Muscle of back (tissue), 11 donors: ENCODE measurements around the gene TBCD. TPM values are rescaled to one million over a fixed set of nuclear protein-coding genes. Genes with fewer than 3 reads are reported as not detected.
"Not testable (repeated sequence)": the region's sequence is repeated elsewhere in the genome, so short reads cannot be mapped to it uniquely, and the experiment has no call there.

Experiments
- DNase-seq, 3 donors: peaks; one replicate each; pipeline versions ENCODE4 v3.0.0 to v3.0.0-alpha.2; 2013
- polyA plus RNA-seq, 10 donors: library from polyadenylated mRNA; unstranded; fragments of 120-200 nt; gene quantifications; one replicate each; pipeline ENCODE4 v1.2.1, GENCODE V29; 2013; ENCODE audit not compliant: insufficient read length in 10 of 10

TBCD gene
- polyA plus RNA-seq, 10 donors, result 53.5 to 86.2 (median 60.0) TPM

- DNase-seq, result no peak
These were observed 28.6 kb upstream of the TBCD start for GRCh38 chr17:82723169-82723807.

GRCh38 chr17:82726427-82726826, 25.4 kb upstream of the TBCD start:
- DNase-seq, result no peak

- DNase-seq, result no peak
These were observed 22.2 kb upstream of the TBCD start for GRCh38 chr17:82729479-82730260.

DNA sequence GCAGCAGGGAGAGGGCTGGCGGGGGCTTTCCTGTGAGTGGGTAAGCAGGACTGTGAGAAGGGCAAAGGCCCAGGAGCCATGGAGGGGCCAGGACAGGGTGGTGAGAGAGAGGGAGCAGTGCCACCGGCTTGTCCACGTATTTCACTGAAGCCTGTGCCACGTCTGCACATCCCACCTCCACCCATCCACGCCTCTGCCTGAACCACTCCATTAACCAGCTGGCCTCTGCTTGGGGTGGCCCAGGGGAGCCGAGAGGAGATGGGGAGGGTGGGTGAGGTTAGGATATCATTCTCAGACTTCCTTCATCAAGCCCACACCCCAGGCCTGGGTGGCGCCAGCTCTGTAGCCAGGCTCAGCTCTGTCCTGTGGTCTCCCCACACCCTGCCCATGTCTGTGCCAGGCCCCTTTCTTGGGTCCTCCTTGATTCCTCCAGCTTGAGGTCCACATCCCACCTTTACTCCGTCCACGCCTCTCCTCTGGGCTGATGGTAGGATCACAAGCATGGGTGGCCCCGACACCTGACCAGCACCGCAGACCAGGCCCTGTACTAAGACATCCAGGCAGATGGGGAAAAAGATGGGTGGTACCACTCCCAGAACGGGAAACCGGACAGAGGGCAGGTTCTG, 19.6 kb upstream of the TBCD start:
- no peak for DNase-seq

DNA sequence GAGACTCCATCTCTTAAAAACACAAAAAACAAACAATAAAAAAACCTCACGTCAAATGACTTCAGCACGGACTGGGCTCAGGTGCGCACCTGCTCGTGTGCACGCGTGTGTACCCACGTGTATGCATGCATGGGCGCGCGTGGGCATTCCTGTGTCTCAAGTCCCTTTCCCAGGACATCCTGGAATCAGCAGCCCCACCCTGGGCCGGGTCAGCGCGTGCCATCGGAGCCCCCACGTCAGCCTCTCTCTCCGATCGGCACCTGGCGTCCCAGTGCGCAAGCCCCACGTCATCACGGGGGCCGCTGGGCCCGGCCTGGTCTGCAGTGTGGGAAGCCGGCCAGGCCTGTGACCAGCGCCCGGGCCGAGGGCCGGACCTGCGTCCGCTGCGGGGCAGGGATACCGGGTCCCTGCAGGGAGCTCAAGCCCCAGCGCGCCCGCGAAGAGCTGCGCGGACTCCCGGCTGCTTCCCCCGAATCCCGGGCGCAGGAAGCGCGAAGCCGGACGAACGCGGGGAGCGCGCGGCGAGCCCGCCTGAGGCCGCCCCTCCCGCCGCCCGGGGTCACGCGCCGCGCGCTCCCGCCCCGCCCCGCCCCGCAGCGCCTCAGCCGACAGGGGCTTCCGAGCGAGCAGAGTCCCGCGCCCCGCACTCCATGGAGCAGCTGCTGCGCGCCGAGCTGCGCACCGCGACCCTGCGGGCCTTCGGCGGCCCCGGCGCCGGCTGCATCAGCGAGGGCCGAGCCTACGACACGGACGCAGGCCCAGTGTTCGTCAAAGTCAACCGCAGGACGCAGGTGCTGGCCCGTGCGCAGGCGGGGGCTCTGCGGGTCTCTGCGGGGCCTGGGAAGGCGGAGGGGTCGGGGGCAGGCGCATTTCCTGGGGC, 16.6 kb upstream of the TBCD start, which contains the start of gene FN3K:
TSS of gene FN3K (plus strand) at position 629 of the 880 bp plus-strand sequence. CDS start at position 651, 22 bp downstream.
- DNase-seq, result peak; percentile 48 to 90 (median 74)

- DNase-seq, result no peak
These were observed 15.2 kb upstream of the TBCD start for GRCh38 chr17:82736511-82737185.

DNA sequence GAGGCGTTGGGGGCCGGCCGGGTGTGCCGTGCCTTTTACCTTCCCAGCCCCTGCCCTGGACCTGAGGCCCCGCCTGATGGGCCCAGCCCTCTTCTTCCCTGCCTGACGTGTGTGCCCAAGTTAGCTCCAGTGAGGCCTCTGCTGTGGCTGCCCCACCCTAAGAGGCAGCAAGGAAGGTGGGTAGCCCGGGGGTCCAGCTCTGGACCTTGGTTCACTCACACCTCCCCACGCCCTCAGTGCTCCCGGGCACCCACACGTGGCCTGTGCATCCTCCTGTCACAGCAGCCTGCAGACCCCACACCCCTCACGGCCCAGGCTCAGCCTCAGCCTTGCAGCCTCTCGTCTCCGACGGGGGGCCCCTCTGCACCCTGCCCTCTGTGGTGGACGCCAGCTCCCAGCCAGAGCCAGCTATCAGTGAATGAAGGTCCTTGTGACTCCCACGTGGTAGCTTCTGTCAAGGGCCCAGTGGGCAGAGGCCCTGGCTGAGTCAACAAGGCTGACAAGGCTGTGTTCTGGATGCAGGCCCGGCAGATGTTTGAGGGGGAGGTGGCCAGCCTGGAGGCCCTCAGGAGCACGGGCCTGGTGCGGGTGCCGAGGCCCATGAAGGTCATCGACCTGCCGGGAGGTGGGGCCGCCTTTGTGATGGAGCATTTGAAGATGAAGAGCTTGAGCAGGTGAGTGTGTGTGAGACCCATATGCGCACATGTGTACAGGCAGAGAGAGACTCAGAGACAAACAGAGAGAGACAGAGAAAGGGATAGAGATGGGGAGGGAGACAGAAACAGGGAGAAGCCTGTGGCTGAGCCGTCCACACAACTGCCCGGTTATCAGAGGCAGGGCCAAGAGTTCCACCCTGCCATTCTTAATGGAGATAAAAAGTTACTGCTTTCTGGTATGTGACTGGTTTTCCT, 13.6 kb upstream of the TBCD start:
- DNase-seq, result no peak

DNA sequence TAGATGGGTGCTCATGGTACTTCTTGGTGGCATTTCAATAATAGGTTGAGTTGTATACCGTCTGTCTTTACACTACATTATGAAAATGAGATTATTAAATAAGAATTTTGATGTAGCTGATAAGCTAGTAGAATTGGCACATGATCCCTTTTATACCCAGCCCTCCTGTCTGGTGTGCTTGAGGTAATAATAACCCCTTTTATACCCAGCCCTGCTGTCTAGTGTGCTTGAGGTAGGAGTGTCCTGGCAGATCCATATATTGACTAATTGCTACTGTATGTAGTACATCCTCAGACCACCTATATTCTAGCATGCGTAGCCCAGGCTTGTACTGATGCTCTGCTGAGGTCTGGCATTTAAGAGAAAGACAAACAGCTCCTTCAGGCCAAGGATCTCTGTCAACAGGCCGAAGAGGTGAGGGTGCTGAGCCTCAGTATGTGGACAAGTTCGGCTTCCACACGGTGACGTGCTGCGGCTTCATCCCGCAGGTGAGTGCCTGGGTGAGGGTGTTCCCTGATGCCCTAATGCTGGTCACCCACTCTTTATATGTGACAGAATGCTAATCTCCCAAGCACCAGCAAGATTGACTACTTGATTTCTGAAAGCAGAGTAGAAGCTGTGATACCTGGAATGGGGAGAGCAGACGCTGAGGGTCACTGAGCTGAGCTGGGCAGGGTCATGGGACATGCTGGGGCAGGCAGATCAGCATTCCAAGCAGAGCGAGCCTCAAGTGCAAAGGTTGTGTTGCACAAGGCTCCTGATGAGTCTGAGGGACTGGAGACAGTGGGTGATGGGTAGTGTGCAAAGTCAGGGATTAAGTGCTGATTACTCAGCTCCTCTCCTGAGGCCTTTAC, 10.7 kb upstream of the TBCD start:
- no peak for DNase-seq

DNA sequence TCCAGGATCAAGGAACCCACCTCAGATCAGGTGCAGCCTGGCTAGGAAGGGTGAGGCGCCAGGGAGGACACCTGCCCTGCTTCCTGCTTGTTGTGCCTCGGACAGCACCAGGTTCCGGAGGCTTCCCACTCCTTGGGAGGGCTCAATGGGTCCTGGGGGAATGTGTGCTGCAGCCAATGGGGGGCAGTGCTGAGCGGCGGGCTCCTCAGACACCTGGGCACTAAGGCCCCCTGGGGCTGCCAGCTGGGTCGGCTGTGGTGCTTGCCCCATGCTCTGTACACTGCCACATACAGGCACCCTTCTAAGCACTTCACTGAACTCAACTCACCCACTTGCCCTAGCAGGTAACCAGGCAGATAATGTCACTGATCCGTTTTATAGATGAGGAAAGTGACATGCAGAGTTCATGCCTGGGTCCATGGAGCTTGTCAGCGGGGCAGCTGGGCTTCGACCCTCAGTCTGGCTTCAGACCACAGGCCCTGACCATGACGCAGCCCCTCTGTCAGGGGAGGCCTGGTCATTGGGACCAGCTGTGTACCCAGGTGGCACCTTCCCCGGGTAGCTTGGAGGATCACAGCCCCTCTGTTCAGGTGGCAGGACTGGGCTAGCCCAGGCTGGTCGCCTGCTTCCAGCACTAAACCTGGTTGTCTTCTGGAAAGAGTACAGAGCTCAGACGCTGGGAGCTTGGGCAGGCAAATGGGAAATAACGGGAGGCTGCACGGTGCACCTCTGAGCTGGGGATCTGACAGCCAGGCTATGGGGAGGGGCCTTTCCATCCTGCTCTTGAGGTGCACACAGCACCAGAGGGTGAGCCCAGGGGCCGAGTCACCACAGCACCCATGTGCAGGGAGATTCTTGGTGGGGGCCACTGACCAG, 8.3 kb upstream of the TBCD start:
- no peak for DNase-seq

- not testable (repeated sequence) for DNase-seq
These were observed 7.1 kb upstream of the TBCD start for GRCh38 chr17:82744736-82745135.

GRCh38 chr17:82745524-82745923, 6.3 kb upstream of the TBCD start:
- no peak for DNase-seq

DNA sequence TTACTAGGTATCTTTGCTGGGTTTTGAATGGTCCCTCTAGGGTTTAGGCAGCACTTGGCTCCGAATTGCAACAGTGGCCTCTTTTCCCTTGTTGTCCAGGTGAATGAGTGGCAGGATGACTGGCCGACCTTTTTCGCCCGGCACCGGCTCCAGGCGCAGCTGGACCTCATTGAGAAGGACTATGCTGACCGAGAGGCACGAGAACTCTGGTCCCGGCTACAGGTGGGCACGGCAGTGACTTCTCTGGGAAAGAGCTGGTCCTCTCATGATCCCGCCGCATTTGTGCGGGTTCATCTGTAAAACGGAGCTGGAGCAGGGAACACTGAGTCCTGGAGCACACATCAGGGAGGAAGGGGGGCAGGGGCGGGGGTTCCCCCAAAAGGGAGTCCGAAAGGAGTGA, 3.1 kb upstream of the TBCD start:
- no peak for DNase-seq

GRCh38 chr17:82750241-82750908, 1.5 kb upstream of the TBCD start:
- DNase-seq, result peak in 1 of 3 donors; percentile 45

GRCh38 chr17:82751171-82751570, 694 bp upstream of the TBCD start:
- DNase-seq, result peak in 1 of 3 donors; percentile 84

GRCh38 chr17:82752371-82753200, 721 bp downstream of the TBCD start:
- peak in 2 of 3 donors; percentile 36 to 62 for DNase-seq

- DNase-seq, result no peak
These were observed 1.3 kb downstream of the TBCD start for GRCh38 chr17:82753201-82753464.
